Liver (tissue), 9 donors: ENCODE data around the gene DPP6. TPM values are rescaled to one million over a fixed set of nuclear protein-coding genes. Genes with fewer than 3 reads are reported as not detected.

Experiments used
- DNase-seq: peaks from one replicate; pipeline ENCODE4 v3.0.0-alpha.2; 2017; ENCODE audit warnings: low spot score
- H3K27ac ChIP-seq, 2 donors: one replicate each; pipeline ENCODE4 v1.7.0; 2013; ENCODE audit warnings: inconsistent platforms in 2 of 2, low read length in 2 of 2, control low read depth in 1 of 2, low read depth in 1 of 2, mild to moderate bottlenecking in 1 of 2
- H3K27me3 ChIP-seq, 4 donors: one replicate each; pipeline versions ENCODE4 v1.6.1 to v1.7.0; 2013; ENCODE audit warnings: low read length in 3 of 4, inconsistent platforms in 1 of 4, mild to moderate bottlenecking in 1 of 4, moderate library complexity in 1 of 4; ENCODE audit not compliant: control insufficient read depth in 4 of 4, insufficient read depth in 4 of 4
- H3K36me3 ChIP-seq, 4 donors: one replicate each; pipeline versions ENCODE4 v1.6.1 to v1.7.0; 2013; ENCODE audit warnings: low read length in 3 of 4, mild to moderate bottlenecking in 3 of 4, low read depth in 1 of 4, moderate library complexity in 1 of 4; ENCODE audit not compliant: control insufficient read depth in 4 of 4, insufficient read depth in 3 of 4
- H3K4me1 ChIP-seq, 4 donors: one replicate each; pipeline versions ENCODE4 v1.6.1 to v1.7.0; 2013; ENCODE audit warnings: low read length in 3 of 4, mild to moderate bottlenecking in 3 of 4, moderate library complexity in 1 of 4; ENCODE audit not compliant: control insufficient read depth in 4 of 4, insufficient read depth in 4 of 4
- H3K4me3 ChIP-seq, 3 donors: one replicate each; pipeline versions ENCODE4 v1.6.1 to v1.7.0; 2013; ENCODE audit warnings: low read length in 3 of 3, control low read depth in 1 of 3, low read depth in 1 of 3, mild to moderate bottlenecking in 1 of 3
- H3K9ac ChIP-seq, 2 donors: one replicate each; pipeline ENCODE4 v1.7.0; 2013; ENCODE audit warnings: low read length in 2 of 2, mild to moderate bottlenecking in 2 of 2, moderate library complexity in 2 of 2, control low read depth in 1 of 2, low read depth in 1 of 2
- H3K9me3 ChIP-seq, 4 donors: one replicate each; pipeline versions ENCODE4 v1.6.1 to v1.7.0; 2013; ENCODE audit warnings: low read length in 3 of 4; ENCODE audit not compliant: control insufficient read depth in 4 of 4
- ATF3 ChIP-seq: IDR thresholded peaks from 2 replicates; pipeline ENCODE4 v1.6.1; 2016; ENCODE audit warnings: antibody characterized with exemption
- EGR1 ChIP-seq, 2 donors: IDR thresholded peaks; 2 replicates each; pipeline ENCODE4 v1.6.1; 2016 to 2018; ENCODE audit warnings: antibody characterized with exemption in 2 of 2, low read depth in 2 of 2
- GABPA ChIP-seq, 2 donors: IDR thresholded peaks in 1 of 2; conservative IDR thresholded peaks in 1 of 2; 2 replicates each; pipeline ENCODE4 v1.6.1; 2016; ENCODE audit warnings: antibody characterized with exemption in 2 of 2, mild to moderate bottlenecking in 1 of 2, moderate library complexity in 1 of 2
- HNF4A ChIP-seq, 2 donors: conservative IDR thresholded peaks; 2 replicates each; pipeline ENCODE4 v1.6.1; 2016; ENCODE audit warnings: antibody characterized with exemption in 2 of 2, mild to moderate bottlenecking in 2 of 2
- JUND ChIP-seq, 2 donors: IDR thresholded peaks; 2 replicates each; pipeline ENCODE4 v1.6.1; 2016; ENCODE audit warnings: antibody characterized with exemption in 2 of 2
- MAX ChIP-seq: IDR thresholded peaks from 2 replicates; pipeline ENCODE4 v1.6.1; 2016; ENCODE audit warnings: antibody characterized with exemption
- NR2F2 ChIP-seq: IDR thresholded peaks from 2 replicates; pipeline ENCODE4 v1.6.1; 2016; ENCODE audit warnings: antibody characterized with exemption
- RAD21 ChIP-seq, 2 donors: IDR thresholded peaks; 2 replicates each; pipeline ENCODE4 v1.6.1; 2016; ENCODE audit warnings: antibody characterized with exemption in 2 of 2, mild to moderate bottlenecking in 2 of 2
- SP1 ChIP-seq: IDR thresholded peaks from 2 replicates; pipeline ENCODE4 v1.6.1; 2018; ENCODE audit warnings: antibody characterized with exemption, mild to moderate bottlenecking
- TAF1 ChIP-seq: conservative IDR thresholded peaks from 2 replicates; pipeline ENCODE4 v1.6.1; 2016; ENCODE audit warnings: antibody characterized with exemption, mild to moderate bottlenecking
- YY1 ChIP-seq: IDR thresholded peaks from 2 replicates; pipeline ENCODE4 v1.6.1; 2016; ENCODE audit warnings: antibody characterized with exemption, mild to moderate bottlenecking
- WGBS: extraction: QIAGEN DNeasy Blood & Tissue Kit; methylation state at CpG from one replicate; pipeline ENCODE4 v1.1.7; 2013; 5-methylcytosine and 5-hydroxymethylcytosine counted together
- polyA plus RNA-seq, 2 donors: library from polyadenylated mRNA; stranded (reverse) in 1 of 2; unstranded in 1 of 2; fragments of 200-250 nt in 1 of 2; fragments of >200 nt in 1 of 2; fragmentation: Nextera tagmentation in 1 of 2; extraction: Ambion mirVana in 1 of 2; gene quantifications; one replicate each; pipeline versions ENCODE4 v1.2.1 to v1.2.3, GENCODE V29; 2013 to 2015
- total RNA-seq, 2 donors: library from RNA; depleted of rRNA; stranded (reverse); fragments of >200 nt; gene quantifications; one replicate each; pipeline ENCODE4 v1.2.3, GENCODE V29; 2014
- TF ChIP-seq, protein P1 (sequence below): IDR thresholded peaks from 2 replicates; pipeline ENCODE4 v1.6.1; 2016; ENCODE audit warnings: antibody characterized with exemption, mild to moderate bottlenecking
- TF ChIP-seq, protein P2 (sequence below): IDR thresholded peaks from 2 replicates; pipeline ENCODE4 v1.6.1; 2016; ENCODE audit warnings: antibody characterized with exemption
- TF ChIP-seq, protein P3 (sequence below): fragments of 150-350 bp; IDR thresholded peaks from 2 replicates; pipeline ENCODE4 v1.5.1; 2017; ENCODE audit warnings: improper control_type of control experiment, low read depth, low read length; ENCODE audit not compliant: missing input control
- donor health status: healthy.
- donor health status: healthy.
- donor health status: healthy.
- donor health status: healthy.
- donor health status: healthy.

DPP6 gene
- total and polyA plus RNA-seq, 4 donors = 0.01 TPM; not detected in 3

GRCh38 chr7:154746571-154747360, 694.6 kb downstream of the DPP6 start:
- TF ChIP-seq HNF4A (conservative IDR thresholded peaks at IDR 0.05) = no peak
- 59% methylated on average over 5 of the region's 5 CpGs for WGBS

DNA sequence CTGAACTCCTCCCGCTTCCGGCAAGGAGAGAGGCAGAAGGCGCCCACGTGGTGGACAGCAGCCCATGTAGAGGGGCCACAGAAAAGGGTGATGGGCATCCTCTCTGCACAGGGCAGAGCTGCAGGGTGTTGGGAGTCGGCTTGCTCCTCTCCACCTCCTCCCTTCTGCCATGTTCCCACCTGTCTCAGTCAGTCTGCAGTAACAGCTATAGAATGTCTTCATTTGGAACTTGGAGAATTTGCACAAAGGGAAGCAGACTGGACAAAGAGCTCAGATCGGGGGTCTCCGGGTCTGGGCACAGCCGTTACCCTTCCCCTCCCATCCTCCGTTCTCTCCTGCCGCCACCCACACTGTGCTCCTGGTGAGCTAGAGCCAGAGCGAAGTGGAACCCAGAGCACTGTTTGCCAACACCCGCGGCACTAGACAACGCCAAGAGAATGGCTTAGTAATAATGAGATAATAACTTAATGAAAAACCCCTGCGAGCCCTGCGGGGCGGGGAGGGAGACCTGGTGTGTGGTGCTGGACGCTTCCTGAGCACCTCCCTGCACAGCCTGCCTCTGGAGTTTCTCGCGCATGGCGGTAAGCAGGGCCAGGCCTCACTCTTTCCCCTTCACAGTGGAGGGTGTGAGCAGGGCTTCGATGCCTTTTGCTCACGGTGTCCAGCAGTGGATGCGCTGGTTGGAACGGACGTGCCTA, 696.0 kb downstream of the DPP6 start:
- Histone ChIP-seq H3K4me1 (no peaks in the 10 kb centered on the region), H3K27ac (no peak overlapping the region), H3K36me3 (no peaks in the 10 kb centered on the region), H3K9me3 (no peaks in the 10 kb centered on the region), H3K4me3 (no peak overlapping the region), H3K9ac (no peak overlapping the region), H3K27me3 (peaks cover 0 to 6% (median 2%) of the 10 kb centered on the region in 4 donors)
- 84% methylated on average over 26 of the region's 26 CpGs for WGBS
- TF ChIP-seq GABPA (IDR thresholded peaks at IDR 0.05 in 1 of 2, conservative IDR thresholded peaks at IDR 0.05 in 1 of 2) = no peak
- TF ChIP-seq ATF3 = no peak
- TF ChIP-seq, protein P1, sequence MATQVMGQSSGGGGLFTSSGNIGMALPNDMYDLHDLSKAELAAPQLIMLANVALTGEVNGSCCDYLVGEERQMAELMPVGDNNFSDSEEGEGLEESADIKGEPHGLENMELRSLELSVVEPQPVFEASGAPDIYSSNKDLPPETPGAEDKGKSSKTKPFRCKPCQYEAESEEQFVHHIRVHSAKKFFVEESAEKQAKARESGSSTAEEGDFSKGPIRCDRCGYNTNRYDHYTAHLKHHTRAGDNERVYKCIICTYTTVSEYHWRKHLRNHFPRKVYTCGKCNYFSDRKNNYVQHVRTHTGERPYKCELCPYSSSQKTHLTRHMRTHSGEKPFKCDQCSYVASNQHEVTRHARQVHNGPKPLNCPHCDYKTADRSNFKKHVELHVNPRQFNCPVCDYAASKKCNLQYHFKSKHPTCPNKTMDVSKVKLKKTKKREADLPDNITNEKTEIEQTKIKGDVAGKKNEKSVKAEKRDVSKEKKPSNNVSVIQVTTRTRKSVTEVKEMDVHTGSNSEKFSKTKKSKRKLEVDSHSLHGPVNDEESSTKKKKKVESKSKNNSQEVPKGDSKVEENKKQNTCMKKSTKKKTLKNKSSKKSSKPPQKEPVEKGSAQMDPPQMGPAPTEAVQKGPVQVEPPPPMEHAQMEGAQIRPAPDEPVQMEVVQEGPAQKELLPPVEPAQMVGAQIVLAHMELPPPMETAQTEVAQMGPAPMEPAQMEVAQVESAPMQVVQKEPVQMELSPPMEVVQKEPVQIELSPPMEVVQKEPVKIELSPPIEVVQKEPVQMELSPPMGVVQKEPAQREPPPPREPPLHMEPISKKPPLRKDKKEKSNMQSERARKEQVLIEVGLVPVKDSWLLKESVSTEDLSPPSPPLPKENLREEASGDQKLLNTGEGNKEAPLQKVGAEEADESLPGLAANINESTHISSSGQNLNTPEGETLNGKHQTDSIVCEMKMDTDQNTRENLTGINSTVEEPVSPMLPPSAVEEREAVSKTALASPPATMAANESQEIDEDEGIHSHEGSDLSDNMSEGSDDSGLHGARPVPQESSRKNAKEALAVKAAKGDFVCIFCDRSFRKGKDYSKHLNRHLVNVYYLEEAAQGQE = no peak
- TF ChIP-seq JUND (IDR thresholded peaks at IDR 0.05) = no peak
- TF ChIP-seq RAD21 (IDR thresholded peaks at IDR 0.05) = no peak
- TF ChIP-seq, protein P2, sequence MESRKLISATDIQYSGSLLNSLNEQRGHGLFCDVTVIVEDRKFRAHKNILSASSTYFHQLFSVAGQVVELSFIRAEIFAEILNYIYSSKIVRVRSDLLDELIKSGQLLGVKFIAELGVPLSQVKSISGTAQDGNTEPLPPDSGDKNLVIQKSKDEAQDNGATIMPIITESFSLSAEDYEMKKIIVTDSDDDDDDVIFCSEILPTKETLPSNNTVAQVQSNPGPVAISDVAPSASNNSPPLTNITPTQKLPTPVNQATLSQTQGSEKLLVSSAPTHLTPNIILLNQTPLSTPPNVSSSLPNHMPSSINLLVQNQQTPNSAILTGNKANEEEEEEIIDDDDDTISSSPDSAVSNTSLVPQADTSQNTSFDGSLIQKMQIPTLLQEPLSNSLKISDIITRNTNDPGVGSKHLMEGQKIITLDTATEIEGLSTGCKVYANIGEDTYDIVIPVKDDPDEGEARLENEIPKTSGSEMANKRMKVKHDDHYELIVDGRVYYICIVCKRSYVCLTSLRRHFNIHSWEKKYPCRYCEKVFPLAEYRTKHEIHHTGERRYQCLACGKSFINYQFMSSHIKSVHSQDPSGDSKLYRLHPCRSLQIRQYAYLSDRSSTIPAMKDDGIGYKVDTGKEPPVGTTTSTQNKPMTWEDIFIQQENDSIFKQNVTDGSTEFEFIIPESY = no peak
- no peak for TF ChIP-seq EGR1 (IDR thresholded peaks at IDR 0.05; ENCODE audit: low read depth in 2 of 2)
- TF ChIP-seq TAF1 = no peak
- TF ChIP-seq, protein P3, sequence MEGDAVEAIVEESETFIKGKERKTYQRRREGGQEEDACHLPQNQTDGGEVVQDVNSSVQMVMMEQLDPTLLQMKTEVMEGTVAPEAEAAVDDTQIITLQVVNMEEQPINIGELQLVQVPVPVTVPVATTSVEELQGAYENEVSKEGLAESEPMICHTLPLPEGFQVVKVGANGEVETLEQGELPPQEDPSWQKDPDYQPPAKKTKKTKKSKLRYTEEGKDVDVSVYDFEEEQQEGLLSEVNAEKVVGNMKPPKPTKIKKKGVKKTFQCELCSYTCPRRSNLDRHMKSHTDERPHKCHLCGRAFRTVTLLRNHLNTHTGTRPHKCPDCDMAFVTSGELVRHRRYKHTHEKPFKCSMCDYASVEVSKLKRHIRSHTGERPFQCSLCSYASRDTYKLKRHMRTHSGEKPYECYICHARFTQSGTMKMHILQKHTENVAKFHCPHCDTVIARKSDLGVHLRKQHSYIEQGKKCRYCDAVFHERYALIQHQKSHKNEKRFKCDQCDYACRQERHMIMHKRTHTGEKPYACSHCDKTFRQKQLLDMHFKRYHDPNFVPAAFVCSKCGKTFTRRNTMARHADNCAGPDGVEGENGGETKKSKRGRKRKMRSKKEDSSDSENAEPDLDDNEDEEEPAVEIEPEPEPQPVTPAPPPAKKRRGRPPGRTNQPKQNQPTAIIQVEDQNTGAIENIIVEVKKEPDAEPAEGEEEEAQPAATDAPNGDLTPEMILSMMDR = no peak
- TF ChIP-seq MAX = no peak
- TF ChIP-seq NR2F2 = no peak
- TF ChIP-seq SP1 = no peak
- no peak for TF ChIP-seq YY1
- DNase-seq = no peak

More at GRCh38 chr7:154746571-154747360, 694.6 kb downstream of the DPP6 start:
- Histone ChIP-seq H3K4me1 (no peaks in the 10 kb centered on the region), H3K27ac (no peak overlapping the region), H3K27me3 (peaks cover 0 to 10% (median 2%) of the 10 kb centered on the region in 4 donors), H3K9ac (no peak overlapping the region), H3K36me3 (no peaks in the 10 kb centered on the region), H3K4me3 (no peak overlapping the region), H3K9me3 (no peaks in the 10 kb centered on the region)
- no peak for DNase-seq
